ENCODE data around the gene STARD5. TPM values are rescaled to one million over a fixed set of nuclear protein-coding genes. Genes with fewer than 3 reads are reported as not detected.

STARD5 gene
- total RNA-seq, 1 donor from 2014 or later, result 3.3 TPM

DNA sequence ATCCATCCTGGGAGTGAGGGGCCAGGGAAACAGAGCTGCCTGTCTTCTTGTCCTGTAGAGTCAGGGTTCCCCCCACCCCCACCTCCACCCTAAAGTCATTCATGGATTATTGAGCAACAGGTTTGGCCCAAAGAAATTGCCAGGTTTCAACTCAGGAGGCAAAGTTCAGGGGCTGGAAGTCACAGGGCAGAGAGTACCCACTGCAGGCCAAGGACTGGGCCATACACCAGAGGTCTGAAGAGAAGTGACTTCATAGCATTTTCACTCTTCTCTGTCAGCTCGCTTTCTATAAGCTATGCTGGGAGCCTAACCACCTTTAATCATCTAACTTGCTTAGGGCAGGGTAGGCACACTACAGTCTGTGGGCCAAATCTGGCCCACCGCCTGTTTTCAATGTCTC is 50.1 kb downstream of the STARD5 start:
- H3K27me3 Mint-ChIP-seq (ENCODE audit: low read depth), result no peaks in the 10 kb centered on the region
- intact Hi-C loops (cut with micrococcal nuclease), result loop anchor here (2.0 kb wide), 1 partner anchor 29 kb away; no protein-coding TSS in a partner anchor
- H3K4me3 Mint-ChIP-seq (ENCODE audit: low read depth), result no peak overlapping the region
- H3K9me3 Mint-ChIP-seq, result peaks cover 18% of the 10 kb centered on the region
- no peak for DNase-seq (ENCODE audit: low spot score)
- peaks cover 26% of the 10 kb centered on the region for H3K4me1 Mint-ChIP-seq (ENCODE audit: low read depth)
- no peak overlapping the region for H3K27ac Mint-ChIP-seq
- peaks cover 13% of the 10 kb centered on the region for H3K36me3 Mint-ChIP-seq (ENCODE audit: low read depth)

GRCh38 chr15:81273200-81273599 is 50.7 kb downstream of the STARD5 start:
- H3K4me3 Mint-ChIP-seq (ENCODE audit: low read depth), result no peak overlapping the region
- no peak overlapping the region for H3K27ac Mint-ChIP-seq
- H3K4me1 Mint-ChIP-seq (ENCODE audit: low read depth), result peaks cover 26% of the 10 kb centered on the region
- H3K27me3 Mint-ChIP-seq (ENCODE audit: low read depth), result no peaks in the 10 kb centered on the region
- DNase-seq (ENCODE audit: low spot score), result no peak
- peaks cover 16% of the 10 kb centered on the region for H3K9me3 Mint-ChIP-seq
- H3K36me3 Mint-ChIP-seq (ENCODE audit: low read depth), result peaks cover 13% of the 10 kb centered on the region
- intact Hi-C loops (cut with micrococcal nuclease), result no loop called here

GRCh38 chr15:81271761-81272644 is 51.9 kb downstream of the STARD5 start:
- Mint-ChIP-seq H3K4me1 (ENCODE audit: low read depth) (peaks cover 26% of the 10 kb centered on the region), H3K27me3 (ENCODE audit: low read depth) (no peaks in the 10 kb centered on the region), H3K9me3 (peaks cover 8% of the 10 kb centered on the region), H3K27ac (no peak overlapping the region), H3K4me3 (ENCODE audit: low read depth) (no peak overlapping the region), H3K36me3 (ENCODE audit: low read depth) (peaks cover 8% of the 10 kb centered on the region)
- DNase-seq (ENCODE audit: low spot score), result no peak
- intact Hi-C loops (cut with micrococcal nuclease), result no loop called here

DNA sequence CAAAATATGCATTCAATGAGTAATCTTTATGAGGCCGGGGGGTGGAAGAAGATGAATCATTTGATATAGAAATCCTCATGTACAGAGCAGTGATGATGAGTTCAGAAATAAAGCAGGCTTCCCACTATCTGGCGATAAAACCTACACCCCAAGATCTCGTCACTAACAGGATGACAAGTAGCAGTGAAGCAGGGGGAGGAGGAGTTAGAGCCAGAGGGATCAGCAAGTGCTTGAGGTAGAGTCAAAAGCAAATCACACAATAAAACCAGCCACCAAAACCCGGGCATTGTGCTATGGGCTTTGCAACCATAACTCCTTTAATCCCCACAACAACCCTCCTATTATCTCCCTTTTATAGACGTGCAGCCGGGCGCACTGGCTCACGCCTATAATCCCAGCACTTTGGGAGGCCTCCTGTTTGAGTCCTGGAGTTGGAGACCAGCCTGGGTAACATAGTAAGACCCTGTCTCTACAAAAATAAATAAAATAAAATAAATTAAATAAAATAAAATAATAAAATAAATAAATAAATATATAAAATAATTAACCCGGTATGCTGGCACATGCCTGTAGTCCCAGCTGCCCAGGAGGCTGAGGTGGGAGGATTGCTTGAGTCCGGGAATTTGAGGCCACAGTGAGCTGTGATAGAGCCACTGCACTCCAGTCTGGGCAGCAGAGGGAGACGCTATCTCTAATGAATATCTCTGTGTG is 53.0 kb downstream of the STARD5 start:
- DNase-seq (ENCODE audit: low spot score), result no peak
- intact Hi-C loops (cut with micrococcal nuclease), result no loop called here
- no peak overlapping the region for H3K27ac Mint-ChIP-seq
- no peak overlapping the region for H3K4me3 Mint-ChIP-seq (ENCODE audit: low read depth)
- no peaks in the 10 kb centered on the region for H3K9me3 Mint-ChIP-seq
- peaks cover 29% of the 10 kb centered on the region for H3K4me1 Mint-ChIP-seq (ENCODE audit: low read depth)
- H3K36me3 Mint-ChIP-seq (ENCODE audit: low read depth), result peaks cover 3% of the 10 kb centered on the region
- no peaks in the 10 kb centered on the region for H3K27me3 Mint-ChIP-seq (ENCODE audit: low read depth)

DNA sequence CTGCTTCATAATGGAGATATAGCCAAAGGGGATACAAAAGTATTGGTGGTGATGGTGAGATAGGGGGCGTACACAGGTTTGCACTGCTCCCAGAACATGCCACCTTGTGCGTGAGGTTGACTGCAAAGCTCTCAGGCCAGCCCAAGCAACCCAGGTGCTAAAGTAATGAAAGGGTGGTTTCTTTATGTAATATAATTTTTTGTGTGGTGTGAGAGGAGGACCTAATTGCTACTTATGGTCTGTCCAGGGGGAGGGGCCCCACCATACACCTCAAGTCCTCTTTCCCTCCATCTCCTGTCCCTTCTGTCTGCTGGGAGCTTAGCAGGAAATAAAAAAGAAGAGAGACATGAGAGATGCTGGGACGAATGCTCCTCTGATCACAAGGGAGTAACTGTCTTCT is 53.8 kb downstream of the STARD5 start:
- peaks cover 30% of the 10 kb centered on the region for H3K4me1 Mint-ChIP-seq (ENCODE audit: low read depth)
- intact Hi-C loops (cut with micrococcal nuclease), result no loop called here
- H3K27ac Mint-ChIP-seq, result no peak overlapping the region
- peaks cover 3% of the 10 kb centered on the region for H3K36me3 Mint-ChIP-seq (ENCODE audit: low read depth)
- no peak overlapping the region for H3K4me3 Mint-ChIP-seq (ENCODE audit: low read depth)
- H3K27me3 Mint-ChIP-seq (ENCODE audit: low read depth), result peaks cover under 1% of the 10 kb centered on the region
- no peak for DNase-seq (ENCODE audit: low spot score)
- H3K9me3 Mint-ChIP-seq, result no peaks in the 10 kb centered on the region

DNA sequence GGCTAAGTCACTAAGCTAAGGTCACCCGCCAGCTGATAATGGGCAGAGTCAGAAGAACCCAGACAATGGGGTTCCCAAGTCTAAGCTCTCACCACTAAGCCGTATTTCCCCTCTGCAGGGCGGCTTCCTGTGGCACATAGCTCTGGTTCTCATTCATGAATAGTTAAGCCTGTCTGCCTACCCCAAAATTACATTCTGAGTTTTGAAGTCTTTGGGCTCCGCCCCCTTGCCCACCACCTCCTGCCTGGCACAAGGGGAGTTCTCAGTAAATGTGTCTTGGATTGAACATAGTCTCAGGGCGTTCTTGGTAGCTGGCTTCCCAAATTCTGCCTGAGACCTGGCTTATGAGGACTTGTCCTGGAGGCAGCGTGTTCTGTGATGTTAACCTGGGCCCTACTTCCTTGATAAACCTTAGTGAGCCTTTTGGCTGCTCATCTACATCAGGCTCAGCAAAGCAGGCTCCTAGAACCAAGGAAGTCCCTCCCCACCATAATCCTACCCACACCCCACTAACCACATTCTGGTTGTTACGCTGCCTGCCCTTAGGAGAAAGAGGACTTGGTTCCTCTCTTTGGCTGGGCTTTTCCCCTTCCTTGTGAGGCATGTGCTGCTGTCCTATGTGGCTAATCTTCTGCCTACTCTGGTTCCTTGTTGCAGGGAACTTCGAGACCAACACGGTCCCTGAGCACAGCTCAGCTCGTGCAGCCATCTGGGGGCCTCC is 54.9 kb downstream of the STARD5 start:
- Mint-ChIP-seq H3K27me3 (ENCODE audit: low read depth) (peaks cover 10% of the 10 kb centered on the region), H3K4me3 (ENCODE audit: low read depth) (no peak overlapping the region), H3K9me3 (no peaks in the 10 kb centered on the region), H3K27ac (no peak overlapping the region), H3K36me3 (ENCODE audit: low read depth) (no peaks in the 10 kb centered on the region), H3K4me1 (ENCODE audit: low read depth) (peaks cover 25% of the 10 kb centered on the region)
- DNase-seq (ENCODE audit: low spot score), result no peak
- intact Hi-C loops (cut with micrococcal nuclease), result loop anchor here (10.0 kb wide), 1 partner anchor 574 kb away; the partner anchor contains the start of gene ABHD17C

GRCh38 chr15:81268340-81268739 is 55.6 kb downstream of the STARD5 start:
- Mint-ChIP-seq H3K36me3 (ENCODE audit: low read depth) (no peaks in the 10 kb centered on the region), H3K27ac (no peak overlapping the region), H3K9me3 (no peaks in the 10 kb centered on the region), H3K4me1 (ENCODE audit: low read depth) (peaks cover 25% of the 10 kb centered on the region), H3K27me3 (ENCODE audit: low read depth) (peaks cover 10% of the 10 kb centered on the region), H3K4me3 (ENCODE audit: low read depth) (no peak overlapping the region)
- DNase-seq (ENCODE audit: low spot score), result no peak
- intact Hi-C loops (cut with micrococcal nuclease), result loop anchor here (10.0 kb wide), 1 partner anchor 574 kb away; the partner anchor contains the start of gene ABHD17C

- Mint-ChIP-seq H3K27ac (peak overlapping the region; percentile 77), H3K27me3 (ENCODE audit: low read depth) (peaks cover 10% of the 10 kb centered on the region), H3K4me1 (ENCODE audit: low read depth) (peaks cover 25% of the 10 kb centered on the region), H3K36me3 (ENCODE audit: low read depth) (no peaks in the 10 kb centered on the region), H3K9me3 (no peaks in the 10 kb centered on the region), H3K4me3 (ENCODE audit: low read depth) (peak overlapping the region; percentile 57)
- DNase-seq (ENCODE audit: low spot score), result peak; percentile 75
- intact Hi-C loops (cut with micrococcal nuclease), result loop anchor here (1.0 to 10.0 kb wide), 6 partner anchors 111 to 811 kb away; partner anchors contain the start of gene ABHD17C
Measured at GRCh38 chr15:81265944-81266775, 57.8 kb downstream of the STARD5 start.

DNA sequence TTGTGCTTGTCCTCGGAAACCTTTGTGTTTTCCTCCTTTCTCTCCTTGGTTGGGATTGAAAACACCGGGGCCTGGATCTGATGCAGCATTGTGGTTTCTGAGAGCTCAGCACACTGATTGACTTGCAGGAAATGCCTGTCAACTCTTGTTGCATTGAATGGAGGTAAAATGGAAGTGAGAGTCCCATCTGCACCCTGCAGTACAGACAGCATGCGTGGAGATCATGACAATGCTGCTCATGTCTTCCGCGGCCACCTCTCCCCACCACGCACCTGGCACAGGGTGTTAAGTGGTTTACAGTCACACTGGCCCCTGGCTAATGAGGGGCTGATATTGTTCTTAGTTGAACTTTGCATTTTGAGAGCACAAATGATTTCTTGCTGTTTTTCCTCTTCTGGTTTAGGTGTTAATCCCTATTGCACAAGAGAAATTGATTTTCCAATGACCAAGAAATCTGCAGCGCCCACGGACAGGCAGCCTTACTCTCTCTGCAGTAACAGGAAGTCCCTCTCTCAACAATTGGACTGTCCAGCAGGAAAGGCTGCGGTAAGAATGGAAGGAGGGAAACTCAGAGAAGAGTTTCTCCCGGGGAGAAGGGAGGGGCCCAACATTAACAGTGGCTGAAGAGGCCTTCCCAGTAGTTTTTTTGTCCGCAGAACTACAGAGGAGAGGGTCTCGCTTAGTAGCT is 58.5 kb downstream of the STARD5 start:
- intact Hi-C loops (cut with micrococcal nuclease), result loop anchor here (10.0 kb wide), 1 partner anchor 571 kb away; the partner anchor contains the start of gene ABHD17C
- H3K4me1 Mint-ChIP-seq (ENCODE audit: low read depth), result peaks cover 21% of the 10 kb centered on the region
- H3K4me3 Mint-ChIP-seq (ENCODE audit: low read depth), result no peak overlapping the region
- H3K27me3 Mint-ChIP-seq (ENCODE audit: low read depth), result peaks cover 10% of the 10 kb centered on the region
- no peaks in the 10 kb centered on the region for H3K36me3 Mint-ChIP-seq (ENCODE audit: low read depth)
- no peaks in the 10 kb centered on the region for H3K9me3 Mint-ChIP-seq
- no peak for DNase-seq (ENCODE audit: low spot score)
- H3K27ac Mint-ChIP-seq, result no peak overlapping the region

- Mint-ChIP-seq H3K36me3 (ENCODE audit: low read depth) (no peaks in the 10 kb centered on the region), H3K9me3 (no peaks in the 10 kb centered on the region), H3K4me3 (ENCODE audit: low read depth) (no peak overlapping the region), H3K27me3 (ENCODE audit: low read depth) (peaks cover 14% of the 10 kb centered on the region), H3K27ac (no peak overlapping the region), H3K4me1 (ENCODE audit: low read depth) (peaks cover 19% of the 10 kb centered on the region)
- no peak for DNase-seq (ENCODE audit: low spot score)
- intact Hi-C loops (cut with micrococcal nuclease), result loop anchor here (10.0 kb wide), 1 partner anchor 569 kb away; the partner anchor contains the start of gene ABHD17C
Measured at GRCh38 chr15:81264072-81264857, 59.7 kb downstream of the STARD5 start.

GRCh38 chr15:81263477-81263876 is 60.5 kb downstream of the STARD5 start:
- intact Hi-C loops (cut with micrococcal nuclease), result loop anchor here (10.0 kb wide), 1 partner anchor 569 kb away; the partner anchor contains the start of gene ABHD17C
- no peak overlapping the region for H3K4me3 Mint-ChIP-seq (ENCODE audit: low read depth)
- H3K4me1 Mint-ChIP-seq (ENCODE audit: low read depth), result peaks cover 15% of the 10 kb centered on the region
- no peak overlapping the region for H3K27ac Mint-ChIP-seq
- no peaks in the 10 kb centered on the region for H3K36me3 Mint-ChIP-seq (ENCODE audit: low read depth)
- DNase-seq (ENCODE audit: low spot score), result no peak
- H3K27me3 Mint-ChIP-seq (ENCODE audit: low read depth), result peaks cover 14% of the 10 kb centered on the region
- H3K9me3 Mint-ChIP-seq, result no peaks in the 10 kb centered on the region
